ENCODE data around the gene ANXA3.

ANXA3 gene

GRCh38 chr4:78634011-78634664, 82.6 kb downstream of the ANXA3 start:
- no peak overlapping the region for H3K4me3 Mint-ChIP-seq
- H3K36me3 Mint-ChIP-seq: no peaks in the 10 kb centered on the region
- H3K27ac Mint-ChIP-seq: no peak overlapping the region
- H3K27me3 Mint-ChIP-seq: no peaks in the 10 kb centered on the region
- no peaks in the 10 kb centered on the region for H3K9me3 Mint-ChIP-seq
- peaks cover 15% of the 10 kb centered on the region for H3K4me1 Mint-ChIP-seq

- peaks cover 15% of the 10 kb centered on the region for H3K4me1 Mint-ChIP-seq
- no peaks in the 10 kb centered on the region for H3K9me3 Mint-ChIP-seq
- no peak overlapping the region for H3K4me3 Mint-ChIP-seq
These were observed 87.0 kb downstream of the ANXA3 start for GRCh38 chr4:78638337-78639172.

GRCh38 chr4:78640714-78641113, 89.1 kb downstream of the ANXA3 start:
- Mint-ChIP-seq H3K27me3 (no peaks in the 10 kb centered on the region), H3K36me3 (no peaks in the 10 kb centered on the region), H3K27ac (no peak overlapping the region), H3K4me3 (no peak overlapping the region), H3K4me1 (peaks cover 21% of the 10 kb centered on the region), H3K9me3 (no peaks in the 10 kb centered on the region)

More at GRCh38 chr4:78638337-78639172, 87.0 kb downstream of the ANXA3 start:
- no peaks in the 10 kb centered on the region for H3K27me3 Mint-ChIP-seq
- H3K36me3 Mint-ChIP-seq: no peaks in the 10 kb centered on the region
- peak overlapping the region; percentile 56 for H3K27ac Mint-ChIP-seq

GRCh38 chr4:78642934-78643333, 91.4 kb downstream of the ANXA3 start:
- Mint-ChIP-seq H3K4me3 (no peak overlapping the region), H3K27me3 (no peaks in the 10 kb centered on the region), H3K36me3 (no peaks in the 10 kb centered on the region), H3K4me1 (peaks cover 24% of the 10 kb centered on the region), H3K9me3 (no peaks in the 10 kb centered on the region), H3K27ac (no peak overlapping the region)

GRCh38 chr4:78644063-78644691, 92.6 kb downstream of the ANXA3 start:
- Mint-ChIP-seq H3K4me3 (no peak overlapping the region), H3K36me3 (no peaks in the 10 kb centered on the region), H3K9me3 (no peaks in the 10 kb centered on the region), H3K4me1 (peaks cover 13% of the 10 kb centered on the region), H3K27ac (no peak overlapping the region), H3K27me3 (no peaks in the 10 kb centered on the region)

- peaks cover 12% of the 10 kb centered on the region for H3K4me1 Mint-ChIP-seq
- H3K27ac Mint-ChIP-seq: no peak overlapping the region
- no peaks in the 10 kb centered on the region for H3K27me3 Mint-ChIP-seq
- H3K36me3 Mint-ChIP-seq: no peaks in the 10 kb centered on the region
- no peak overlapping the region for H3K4me3 Mint-ChIP-seq
- H3K9me3 Mint-ChIP-seq: no peaks in the 10 kb centered on the region
These were observed 93.3 kb downstream of the ANXA3 start for GRCh38 chr4:78644744-78645330.

- no peak overlapping the region for H3K4me3 Mint-ChIP-seq
- no peaks in the 10 kb centered on the region for H3K9me3 Mint-ChIP-seq
- H3K36me3 Mint-ChIP-seq: no peaks in the 10 kb centered on the region
- no peak overlapping the region for H3K27ac Mint-ChIP-seq
- H3K27me3 Mint-ChIP-seq: no peaks in the 10 kb centered on the region
- peaks cover 12% of the 10 kb centered on the region for H3K4me1 Mint-ChIP-seq
These were observed 94.5 kb downstream of the ANXA3 start for GRCh38 chr4:78645853-78646757.

GRCh38 chr4:78647272-78647671, 95.7 kb downstream of the ANXA3 start:
- peaks cover 12% of the 10 kb centered on the region for H3K4me1 Mint-ChIP-seq
- H3K27me3 Mint-ChIP-seq: no peaks in the 10 kb centered on the region
- no peak overlapping the region for H3K4me3 Mint-ChIP-seq
- H3K27ac Mint-ChIP-seq: no peak overlapping the region
- H3K9me3 Mint-ChIP-seq: no peaks in the 10 kb centered on the region
- H3K36me3 Mint-ChIP-seq: no peaks in the 10 kb centered on the region

GRCh38 chr4:78648640-78649363, 97.2 kb downstream of the ANXA3 start:
- H3K36me3 Mint-ChIP-seq: no peaks in the 10 kb centered on the region
- peaks cover 16% of the 10 kb centered on the region for H3K4me1 Mint-ChIP-seq
- no peak overlapping the region for H3K27ac Mint-ChIP-seq
- H3K9me3 Mint-ChIP-seq: no peaks in the 10 kb centered on the region
- H3K27me3 Mint-ChIP-seq: no peaks in the 10 kb centered on the region
- no peak overlapping the region for H3K4me3 Mint-ChIP-seq

GRCh38 chr4:78650106-78651024, 98.8 kb downstream of the ANXA3 start:
- Mint-ChIP-seq H3K36me3 (no peaks in the 10 kb centered on the region), H3K27me3 (no peaks in the 10 kb centered on the region), H3K27ac (no peak overlapping the region), H3K4me1 (peaks cover 12% of the 10 kb centered on the region), H3K4me3 (no peak overlapping the region), H3K9me3 (no peaks in the 10 kb centered on the region)

- H3K4me3 Mint-ChIP-seq: no peak overlapping the region
- H3K9me3 Mint-ChIP-seq: no peaks in the 10 kb centered on the region
- no peaks in the 10 kb centered on the region for H3K36me3 Mint-ChIP-seq
- peaks cover 12% of the 10 kb centered on the region for H3K4me1 Mint-ChIP-seq
- H3K27ac Mint-ChIP-seq: no peak overlapping the region
- no peaks in the 10 kb centered on the region for H3K27me3 Mint-ChIP-seq
These were observed 99.8 kb downstream of the ANXA3 start for GRCh38 chr4:78651250-78651860.

GRCh38 chr4:78652282-78652876, 100.8 kb downstream of the ANXA3 start:
- no peaks in the 10 kb centered on the region for H3K27me3 Mint-ChIP-seq
- H3K27ac Mint-ChIP-seq: no peak overlapping the region
- peaks cover 19% of the 10 kb centered on the region for H3K4me1 Mint-ChIP-seq
- H3K4me3 Mint-ChIP-seq: no peak overlapping the region
- H3K36me3 Mint-ChIP-seq: no peaks in the 10 kb centered on the region
- no peaks in the 10 kb centered on the region for H3K9me3 Mint-ChIP-seq

- H3K27me3 Mint-ChIP-seq: no peaks in the 10 kb centered on the region
- H3K4me3 Mint-ChIP-seq: no peak overlapping the region
- no peaks in the 10 kb centered on the region for H3K9me3 Mint-ChIP-seq
- no peaks in the 10 kb centered on the region for H3K36me3 Mint-ChIP-seq
- peaks cover 28% of the 10 kb centered on the region for H3K4me1 Mint-ChIP-seq
- H3K27ac Mint-ChIP-seq: no peak overlapping the region
These were observed 102.1 kb downstream of the ANXA3 start for GRCh38 chr4:78653655-78654054.
